Vagina (tissue), 2 donors: ENCODE data around the gene REEP6.

Source experiments
- CTCF ChIP-seq, 3 experiments: fragments of 450-650 bp in 2 of 3; fragments of 200-600 bp in 1 of 3; sonication (generic) in 1 of 3; IDR thresholded peaks; one replicate each; pipeline ENCODE4 v1.5.1; 2017 to 2019; ENCODE audit warnings: antibody characterized with exemption in 3 of 3, mild to moderate bottlenecking in 2 of 3, moderate library complexity in 2 of 3
- POLR2A ChIP-seq, 2 donors: fragments of 450-650 bp; IDR thresholded peaks; one replicate each; pipeline ENCODE4 v1.6.1; 2017; ENCODE audit warnings: antibody characterized with exemption in 2 of 2, mild to moderate bottlenecking in 2 of 2, moderate library complexity in 2 of 2
- POLR2AphosphoS5 ChIP-seq, 2 donors: sonication (generic); formaldehyde crosslinking; IDR thresholded peaks; one replicate each; pipeline ENCODE4 v1.9.0; 2017; ENCODE audit warnings: antibody characterized with exemption in 2 of 2, mild to moderate bottlenecking in 2 of 2, low read depth in 1 of 2; ENCODE audit not compliant: insufficient read depth in 1 of 2

GRCh38 chr19:1510442-1510806, 19.4 kb downstream of the REEP6 start:
- TF ChIP-seq POLR2A (IDR thresholded peaks at IDR 0.05), result no peak
- no peak for TF ChIP-seq CTCF (IDR thresholded peaks at IDR 0.05)
- no peak for TF ChIP-seq POLR2AphosphoS5 (IDR thresholded peaks at IDR 0.05; ENCODE audit: insufficient read depth in 1 of 2, low read depth in 1 of 2)
